HAP-1 (cell line): Measurements from ENCODE around the gene MKX.
"Not testable (repeated sequence)": the region's sequence is repeated elsewhere in the genome, so short reads cannot be mapped to it uniquely, and the experiment has no call there.

Experiments used
- DNase-seq, 2 experiments: peaks; one replicate each; pipeline ENCODE4 v3.0.0-alpha.2; 2016 to 2020; ENCODE audit warnings: low spot score in 2 of 2
- H3K27me3 ChIP-seq: fragments of 250-450 bp; sonication (Bioruptor Pico); 2 replicates; pipeline ENCODE4 v1.5.1; 2020; ENCODE audit warnings: low read depth, mild to moderate bottlenecking, moderate library complexity
- H3K36me3 ChIP-seq: fragments of 250-450 bp; sonication (Bioruptor Pico); replicated peaks from 2 replicates; pipeline ENCODE4 v1.5.1; 2020; ENCODE audit warnings: mild to moderate bottlenecking
- H3K4me1 ChIP-seq: fragments of 250-450 bp; sonication (Bioruptor Pico); 2 replicates; pipeline ENCODE4 v1.5.1; 2020; ENCODE audit warnings: mild to moderate bottlenecking
- H3K4me3 ChIP-seq: fragments of 250-450 bp; sonication (Bioruptor Pico); 2 replicates; pipeline ENCODE4 v1.5.1; 2020; ENCODE audit warnings: mild to moderate bottlenecking, moderate library complexity
- H3K9me3 ChIP-seq: fragments of 250-450 bp; sonication (Bioruptor Pico); 2 replicates; pipeline ENCODE4 v1.5.1; 2020; ENCODE audit warnings: mild to moderate bottlenecking, moderate library complexity
- in situ Hi-C: fragments of 300-500 bp; cut with MboI; formaldehyde crosslinking; loops from 3 replicates; pipeline ENCODE4 v1.14.3; 2020; ENCODE audit warnings: low sequenced_read_pairs, inconsistent platforms, mixed read lengths

The MKX gene

GRCh38 chr10:27695088-27695487, 50.5 kb downstream of the MKX start:
- in situ Hi-C loops = no loop called here
- Histone ChIP-seq H3K4me3 (no peak overlapping the region), H3K27me3 (no peaks in the 10 kb centered on the region), H3K9me3 (no peaks in the 10 kb centered on the region; the same call in 1 of the 2 replicates), H3K4me1 (peaks cover 12% of the 10 kb centered on the region), H3K36me3 (no peaks in the 10 kb centered on the region)
- DNase-seq = no peak

- Histone ChIP-seq H3K9me3 (no peaks in the 10 kb centered on the region; the same call in 1 of the 2 replicates), H3K4me1 (no peaks in the 10 kb centered on the region), H3K4me3 (no peak overlapping the region), H3K36me3 (no peaks in the 10 kb centered on the region), H3K27me3 (no peaks in the 10 kb centered on the region)
- in situ Hi-C loops = no loop called here
- no peak for DNase-seq
These were observed 53.0 kb downstream of the MKX start for GRCh38 chr10:27692663-27693062.

GRCh38 chr10:27688991-27689390, 56.6 kb downstream of the MKX start:
- H3K4me1 ChIP-seq = no peaks in the 10 kb centered on the region
- H3K9me3 ChIP-seq = no peaks in the 10 kb centered on the region; the same call in 1 of the 2 replicates
- H3K4me3 ChIP-seq = no peak overlapping the region
- DNase-seq = no peak
- no peaks in the 10 kb centered on the region for H3K36me3 ChIP-seq
- in situ Hi-C loops = no loop called here
- H3K27me3 ChIP-seq = no peaks in the 10 kb centered on the region

GRCh38 chr10:27688276-27688675, 57.3 kb downstream of the MKX start:
- Histone ChIP-seq H3K4me3 (no peak overlapping the region), H3K27me3 (no peaks in the 10 kb centered on the region), H3K36me3 (no peaks in the 10 kb centered on the region), H3K9me3 (no peaks in the 10 kb centered on the region; the same call in 1 of the 2 replicates), H3K4me1 (no peaks in the 10 kb centered on the region)
- DNase-seq = no peak
- in situ Hi-C loops = no loop called here

- in situ Hi-C loops = no loop called here
- DNase-seq = no peak
- no peak overlapping the region for H3K4me3 ChIP-seq
- H3K9me3 ChIP-seq = no peaks in the 10 kb centered on the region; the same call in 1 of the 2 replicates
- H3K27me3 ChIP-seq = no peaks in the 10 kb centered on the region
- H3K4me1 ChIP-seq = no peaks in the 10 kb centered on the region
- H3K36me3 ChIP-seq = no peaks in the 10 kb centered on the region
These were observed 57.9 kb downstream of the MKX start for GRCh38 chr10:27687743-27688142.

- DNase-seq = no peak
- H3K36me3 ChIP-seq = no peaks in the 10 kb centered on the region
- no peaks in the 10 kb centered on the region; the same call in 1 of the 2 replicates for H3K9me3 ChIP-seq
- H3K27me3 ChIP-seq = no peaks in the 10 kb centered on the region
- no peak overlapping the region for H3K4me3 ChIP-seq
- no peaks in the 10 kb centered on the region for H3K4me1 ChIP-seq
- in situ Hi-C loops = no loop called here
These were observed 58.3 kb downstream of the MKX start for GRCh38 chr10:27687326-27687725.

GRCh38 chr10:27685681-27686080, 59.9 kb downstream of the MKX start:
- DNase-seq = no peak
- H3K27me3 ChIP-seq = no peaks in the 10 kb centered on the region
- in situ Hi-C loops = no loop called here

GRCh38 chr10:27683226-27683625, 62.4 kb downstream of the MKX start:
- no peaks in the 10 kb centered on the region; the same call in 1 of the 2 replicates for H3K9me3 ChIP-seq
- no peak for DNase-seq
- H3K36me3 ChIP-seq = no peaks in the 10 kb centered on the region
- in situ Hi-C loops = no loop called here
- H3K4me1 ChIP-seq = no peaks in the 10 kb centered on the region
- H3K27me3 ChIP-seq = no peaks in the 10 kb centered on the region
- H3K4me3 ChIP-seq = no peak overlapping the region

More at GRCh38 chr10:27685681-27686080, 59.9 kb downstream of the MKX start:
- H3K9me3 ChIP-seq = no peaks in the 10 kb centered on the region; the same call in 1 of the 2 replicates
- no peaks in the 10 kb centered on the region for H3K4me1 ChIP-seq
- no peaks in the 10 kb centered on the region for H3K36me3 ChIP-seq
- no peak overlapping the region for H3K4me3 ChIP-seq

GRCh38 chr10:27681795-27682194, 63.8 kb downstream of the MKX start:
- DNase-seq, H3K4me3 ChIP-seq, H3K27me3 ChIP-seq, H3K4me1 ChIP-seq, H3K36me3 ChIP-seq, in situ Hi-C loops, H3K9me3 ChIP-seq: not testable (repeated sequence)

GRCh38 chr10:27680691-27681605, 64.7 kb downstream of the MKX start:
- DNase-seq = no peak
- no peaks in the 10 kb centered on the region for H3K27me3 ChIP-seq
- in situ Hi-C loops = no loop called here
- H3K4me3 ChIP-seq = no peak overlapping the region
- no peaks in the 10 kb centered on the region; the same call in 1 of the 2 replicates for H3K9me3 ChIP-seq
- H3K36me3 ChIP-seq = no peaks in the 10 kb centered on the region
- H3K4me1 ChIP-seq = 0 out of 2 replicates have a peak, but pooled peaks cover 3% of the 10 kb centered on the region

- no peak for DNase-seq
- Histone ChIP-seq H3K4me1 (peaks cover 4% of the 10 kb centered on the region; the same call in 1 of the 2 replicates), H3K36me3 (no peaks in the 10 kb centered on the region), H3K4me3 (no peak overlapping the region), H3K9me3 (no peaks in the 10 kb centered on the region), H3K27me3 (no peaks in the 10 kb centered on the region)
- in situ Hi-C loops = no loop called here
These were observed 65.5 kb downstream of the MKX start for GRCh38 chr10:27680006-27680557.

- H3K4me3 ChIP-seq = no peak overlapping the region
These were observed 66.2 kb downstream of the MKX start for GRCh38 chr10:27679369-27679912.

GRCh38 chr10:27678166-27678565, 67.5 kb downstream of the MKX start:
- in situ Hi-C loops = no loop called here
- H3K36me3 ChIP-seq = no peaks in the 10 kb centered on the region
- H3K9me3 ChIP-seq = no peaks in the 10 kb centered on the region
- no peaks in the 10 kb centered on the region for H3K27me3 ChIP-seq
- peaks cover 21% of the 10 kb centered on the region for H3K4me1 ChIP-seq
- no peak overlapping the region for H3K4me3 ChIP-seq
- DNase-seq = no peak

More at GRCh38 chr10:27679369-27679912, 66.2 kb downstream of the MKX start:
- no peaks in the 10 kb centered on the region for H3K27me3 ChIP-seq
- no peaks in the 10 kb centered on the region for H3K36me3 ChIP-seq
- DNase-seq = no peak
- peaks cover 10% of the 10 kb centered on the region for H3K4me1 ChIP-seq
- H3K9me3 ChIP-seq = no peaks in the 10 kb centered on the region
- in situ Hi-C loops = no loop called here

GRCh38 chr10:27673065-27673464, 72.6 kb downstream of the MKX start:
- in situ Hi-C loops = no loop called here
- DNase-seq = no peak

More at GRCh38 chr10:27673065-27673464, 72.6 kb downstream of the MKX start:
- no peaks in the 10 kb centered on the region for H3K27me3 ChIP-seq
- H3K36me3 ChIP-seq = no peaks in the 10 kb centered on the region
- no peaks in the 10 kb centered on the region for H3K9me3 ChIP-seq
- H3K4me1 ChIP-seq = peaks cover 22% of the 10 kb centered on the region
- no peak overlapping the region for H3K4me3 ChIP-seq
